Uterus (tissue), 4 donors: Measurements from ENCODE around the gene TAF8. TPM values are rescaled to one million over a fixed set of nuclear protein-coding genes. Genes with fewer than 3 reads are reported as not detected.

ENCODE experiments used
- DNase-seq, 2 donors: peaks; one replicate each; pipeline ENCODE4 v3.0.0-alpha.2; 2019 to 2020
- H3K27ac ChIP-seq, 2 donors: fragments of 200-600 bp; sonication (generic); 1 replicate in 1 of 2; 2 replicates in 1 of 2; pipeline ENCODE4 v1.5.1; 2016 to 2018
- H3K27me3 ChIP-seq, 2 donors: fragments of 200-600 bp; sonication (generic); one replicate each; pipeline ENCODE4 v1.5.1; 2018 to 2019; ENCODE audit warnings: control low read depth in 1 of 2
- H3K36me3 ChIP-seq, 2 donors: fragments of 200-600 bp; sonication (generic); one replicate each; pipeline ENCODE4 v1.5.1; 2019; ENCODE audit warnings: control low read depth in 1 of 2
- H3K4me1 ChIP-seq, 2 donors: fragments of 200-600 bp; sonication (generic); one replicate each; pipeline ENCODE4 v1.5.1; 2018 to 2019; ENCODE audit warnings: control low read depth in 1 of 2
- H3K4me3 ChIP-seq, 2 donors: fragments of 200-600 bp; sonication (generic); 1 replicate in 1 of 2; 2 replicates in 1 of 2; pipeline ENCODE4 v1.5.1; 2018 to 2019; ENCODE audit warnings: mild to moderate bottlenecking in 1 of 2
- H3K9me3 ChIP-seq, 2 donors: fragments of 200-600 bp; sonication (generic); one replicate each; pipeline ENCODE4 v1.5.1; 2019; ENCODE audit warnings: control low read depth in 1 of 2
- POLR2A ChIP-seq, 2 donors: fragments of 450-650 bp; IDR thresholded peaks; one replicate each; pipeline ENCODE4 v1.6.1; 2016; ENCODE audit warnings: antibody characterized with exemption in 2 of 2, mild to moderate bottlenecking in 1 of 2, moderate library complexity in 1 of 2
- intact Hi-C: fragments of 100-400 bp; cut with DNase I; formaldehyde crosslinking; loops from one replicate; pipeline ENCODE4 v1.15.1; 2023; ENCODE audit warnings: low total_unique reads
- total RNA-seq, 4 donors: library from RNA; depleted of rRNA in 3 of 4; stranded (reverse); fragments of >200 nt in 3 of 4; gene quantifications; one replicate each; pipeline versions ENCODE4 v1.1.0 to v1.2.4, GENCODE V29; 2014 to 2023
- TF ChIP-seq, protein P1 (sequence below), 4 experiments: fragments of 200-600 bp in 2 of 4; fragments of 450-650 bp in 2 of 4; sonication (generic) in 2 of 4; IDR thresholded peaks; one replicate each; pipeline ENCODE4 v1.5.1; 2016 to 2019; ENCODE audit warnings: antibody characterized with exemption in 4 of 4, mild to moderate bottlenecking in 2 of 4, moderate library complexity in 1 of 4
- donor health status: DM: yes; HTN: yes; CAD: no.

TAF8 gene
- total RNA-seq, 4 donors from 2014 or later, result 16.0 to 45.6 (median 37.5) TPM

DNA sequence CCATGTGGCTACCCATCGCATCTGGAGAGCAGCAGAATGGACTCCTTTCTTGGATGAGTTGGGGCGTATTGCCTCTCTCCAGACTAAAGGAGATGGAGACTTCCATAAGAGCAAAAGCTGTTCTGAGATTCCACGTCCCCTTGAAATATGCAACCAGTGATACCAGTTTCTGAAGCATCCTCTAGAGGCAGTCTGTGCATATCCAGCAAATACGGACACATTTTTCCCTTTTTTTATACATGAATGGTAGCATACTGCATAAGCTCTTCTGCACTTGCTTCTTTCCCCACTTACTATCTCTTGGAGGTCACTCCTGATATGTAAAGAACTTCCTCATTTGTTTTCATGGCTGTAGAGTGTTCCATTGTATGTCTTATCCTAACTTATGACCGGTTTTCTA is 34.6 kb downstream of the TAF8 start:
- no peak for TF ChIP-seq POLR2A (IDR thresholded peaks at IDR 0.05)
- TF ChIP-seq, protein P1, sequence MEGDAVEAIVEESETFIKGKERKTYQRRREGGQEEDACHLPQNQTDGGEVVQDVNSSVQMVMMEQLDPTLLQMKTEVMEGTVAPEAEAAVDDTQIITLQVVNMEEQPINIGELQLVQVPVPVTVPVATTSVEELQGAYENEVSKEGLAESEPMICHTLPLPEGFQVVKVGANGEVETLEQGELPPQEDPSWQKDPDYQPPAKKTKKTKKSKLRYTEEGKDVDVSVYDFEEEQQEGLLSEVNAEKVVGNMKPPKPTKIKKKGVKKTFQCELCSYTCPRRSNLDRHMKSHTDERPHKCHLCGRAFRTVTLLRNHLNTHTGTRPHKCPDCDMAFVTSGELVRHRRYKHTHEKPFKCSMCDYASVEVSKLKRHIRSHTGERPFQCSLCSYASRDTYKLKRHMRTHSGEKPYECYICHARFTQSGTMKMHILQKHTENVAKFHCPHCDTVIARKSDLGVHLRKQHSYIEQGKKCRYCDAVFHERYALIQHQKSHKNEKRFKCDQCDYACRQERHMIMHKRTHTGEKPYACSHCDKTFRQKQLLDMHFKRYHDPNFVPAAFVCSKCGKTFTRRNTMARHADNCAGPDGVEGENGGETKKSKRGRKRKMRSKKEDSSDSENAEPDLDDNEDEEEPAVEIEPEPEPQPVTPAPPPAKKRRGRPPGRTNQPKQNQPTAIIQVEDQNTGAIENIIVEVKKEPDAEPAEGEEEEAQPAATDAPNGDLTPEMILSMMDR (IDR thresholded peaks at IDR 0.05), result no peak
- H3K4me3 ChIP-seq, result no peak overlapping the region
- H3K27me3 ChIP-seq, result no peaks in the 10 kb centered on the region
- H3K27ac ChIP-seq, result no peak overlapping the region
- DNase-seq, result no peak
- no peaks in the 10 kb centered on the region for H3K36me3 ChIP-seq
- intact Hi-C loops, result no loop called here
- no peaks in the 10 kb centered on the region for H3K9me3 ChIP-seq
- no peaks in the 10 kb centered on the region for H3K4me1 ChIP-seq

DNA sequence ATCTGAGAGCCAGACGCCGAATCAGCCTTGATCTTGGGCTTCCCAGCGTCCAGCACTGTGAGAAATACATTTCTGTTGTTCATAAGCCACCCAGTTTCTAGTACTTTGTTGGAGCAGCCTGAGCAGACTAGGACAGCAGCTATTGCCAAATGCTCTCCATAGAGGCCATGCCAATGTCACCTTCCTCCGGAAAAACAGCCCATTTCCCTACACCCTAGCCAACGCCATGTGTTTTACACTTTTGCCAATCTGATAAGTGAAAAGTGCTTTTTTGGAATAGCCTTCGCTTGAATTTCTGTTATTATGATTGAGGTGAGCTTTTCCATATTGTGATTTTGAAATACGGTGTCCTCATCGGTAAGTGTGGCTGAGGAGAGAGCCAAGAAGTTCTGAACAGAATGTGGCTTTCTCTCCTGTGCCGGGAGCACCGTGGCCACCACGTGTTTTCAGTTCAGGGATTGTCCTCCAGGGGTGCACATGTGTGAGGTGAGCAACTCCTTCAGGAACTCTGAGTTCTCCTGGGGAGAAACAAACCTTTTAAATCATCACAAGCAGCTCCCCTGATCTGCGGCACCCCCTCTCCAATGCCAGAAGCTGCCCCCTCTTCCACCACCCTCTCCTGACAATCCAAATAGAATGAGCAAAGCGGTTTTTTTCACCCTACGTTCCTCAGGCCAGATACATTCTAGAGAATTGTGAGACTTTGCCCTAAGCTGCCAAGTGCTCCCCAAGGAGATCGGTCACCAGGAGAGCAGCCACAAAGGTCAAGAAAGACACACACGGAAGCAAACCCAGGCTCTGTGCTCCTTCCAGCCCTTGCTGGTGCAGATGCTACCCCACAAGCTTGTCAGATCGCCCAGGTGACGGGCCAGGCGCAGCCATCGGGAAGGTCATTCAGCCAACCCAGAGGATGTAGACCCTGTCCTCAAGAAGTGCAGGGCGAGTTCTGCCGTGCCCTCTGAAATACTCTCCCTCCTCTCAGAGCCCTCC is 36.0 kb downstream of the TAF8 start:
- intact Hi-C loops, result no loop called here
- Histone ChIP-seq H3K27ac (no peak overlapping the region), H3K9me3 (no peaks in the 10 kb centered on the region), H3K4me1 (no peaks in the 10 kb centered on the region), H3K4me3 (no peak overlapping the region), H3K36me3 (no peaks in the 10 kb centered on the region), H3K27me3 (no peaks in the 10 kb centered on the region)
- TF ChIP-seq, protein P1 (IDR thresholded peaks at IDR 0.05), result no peak
- TF ChIP-seq POLR2A (IDR thresholded peaks at IDR 0.05), result no peak
- DNase-seq, result no peak

DNA sequence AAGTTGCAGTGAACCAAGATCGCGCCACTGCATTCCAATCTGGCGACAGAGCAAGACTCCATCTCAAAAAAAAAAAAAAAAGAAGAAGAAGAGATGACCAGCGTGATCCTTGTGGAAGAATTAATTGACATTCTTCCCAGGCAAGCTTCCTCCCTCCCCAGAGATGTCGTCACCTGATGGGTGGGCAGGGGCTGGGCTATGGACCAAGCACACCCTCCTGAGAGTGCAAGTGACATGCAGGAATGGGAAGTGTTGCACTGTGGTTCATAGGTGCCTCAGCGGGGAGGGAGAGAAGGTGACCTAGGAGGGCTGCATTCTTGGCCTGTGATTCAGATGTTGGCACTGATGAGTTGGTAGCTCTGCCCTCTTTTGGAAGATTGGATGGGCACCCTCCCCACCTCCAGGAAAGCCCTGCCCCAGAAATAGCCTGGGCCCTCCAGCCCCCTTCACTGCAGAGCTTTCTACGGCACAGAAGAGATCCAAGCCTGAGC is 37.8 kb downstream of the TAF8 start:
- no peak for TF ChIP-seq POLR2A (IDR thresholded peaks at IDR 0.05)
- TF ChIP-seq, protein P1 (IDR thresholded peaks at IDR 0.05), result no peak

DNA sequence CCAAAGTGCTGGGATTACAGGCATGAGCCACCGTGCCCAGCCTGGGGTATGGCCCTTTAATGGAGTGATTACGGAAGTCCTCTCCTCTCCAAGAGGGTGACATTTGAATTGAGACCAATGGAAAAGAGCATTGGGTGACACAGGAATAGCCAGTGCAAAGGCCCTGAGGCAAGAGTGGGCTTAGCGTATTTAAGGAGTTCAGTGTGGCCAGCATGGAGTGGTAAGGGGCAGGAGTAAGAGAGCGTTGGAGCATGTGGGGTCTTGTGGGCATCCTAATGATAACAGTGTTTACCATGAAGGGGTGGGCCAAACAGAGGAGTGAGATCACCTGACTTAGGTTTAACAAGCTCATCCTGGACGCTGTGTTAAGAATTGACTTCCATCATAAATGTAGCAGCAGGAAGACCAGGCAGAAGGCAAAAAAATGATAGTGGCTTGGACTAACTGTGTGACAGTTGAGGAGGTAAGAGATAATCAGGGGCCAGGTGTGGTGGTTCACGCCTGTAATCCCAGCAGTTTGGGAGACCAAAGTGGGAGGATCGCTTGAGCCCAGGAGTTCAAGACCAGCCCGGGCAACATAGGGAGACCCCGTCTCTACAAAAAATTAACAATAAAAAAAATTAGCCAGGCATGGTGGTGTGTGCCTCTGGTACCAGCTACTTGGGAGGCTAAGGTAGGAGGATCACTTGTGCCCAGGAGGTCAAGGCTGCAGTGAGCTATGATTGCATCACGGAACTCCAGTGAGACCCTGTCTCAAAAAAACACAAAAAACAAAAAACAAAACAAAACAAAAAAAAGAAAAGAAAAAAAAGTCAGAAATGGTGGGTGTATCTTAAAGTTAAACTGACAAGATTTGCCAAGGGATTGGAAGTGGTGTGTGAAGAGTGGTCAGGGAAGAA is 40.7 kb downstream of the TAF8 start:
- DNase-seq, result no peak
- H3K36me3 ChIP-seq, result no peaks in the 10 kb centered on the region
- TF ChIP-seq POLR2A (IDR thresholded peaks at IDR 0.05), result no peak
- intact Hi-C loops, result no loop called here
- H3K4me1 ChIP-seq, result no peaks in the 10 kb centered on the region
- H3K4me3 ChIP-seq, result no peak overlapping the region
- no peaks in the 10 kb centered on the region for H3K27me3 ChIP-seq
- no peak overlapping the region for H3K27ac ChIP-seq
- H3K9me3 ChIP-seq, result no peaks in the 10 kb centered on the region

More for the DNA sequence above, 37.8 kb downstream of the TAF8 start:
- Histone ChIP-seq H3K4me3 (no peak overlapping the region), H3K27me3 (no peaks in the 10 kb centered on the region), H3K9me3 (no peaks in the 10 kb centered on the region), H3K4me1 (no peaks in the 10 kb centered on the region), H3K36me3 (no peaks in the 10 kb centered on the region), H3K27ac (no peak overlapping the region)
- DNase-seq, result no peak
- intact Hi-C loops, result no loop called here

DNA sequence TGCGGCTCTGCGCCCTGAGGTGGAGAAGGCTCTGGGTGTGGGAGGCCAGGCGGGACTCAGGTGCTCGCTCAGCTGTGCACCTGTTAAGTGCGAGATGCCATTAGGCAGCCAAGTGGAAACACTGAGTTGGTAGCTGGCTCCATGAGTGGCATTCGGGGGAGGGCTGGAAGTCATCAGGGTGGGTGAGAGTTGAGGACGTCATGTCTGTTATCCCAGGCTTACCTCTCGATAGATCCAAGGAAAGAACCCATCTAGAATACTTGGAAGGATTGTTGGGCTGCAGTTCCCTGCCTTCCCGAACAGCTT is 41.3 kb downstream of the TAF8 start:
- intact Hi-C loops, result no loop called here
- Histone ChIP-seq H3K27me3 (no peaks in the 10 kb centered on the region), H3K4me3 (no peak overlapping the region), H3K36me3 (no peaks in the 10 kb centered on the region), H3K9me3 (no peaks in the 10 kb centered on the region), H3K27ac (no peak overlapping the region), H3K4me1 (no peaks in the 10 kb centered on the region)
- TF ChIP-seq, protein P1 (IDR thresholded peaks at IDR 0.05), result no peak
- no peak for TF ChIP-seq POLR2A (IDR thresholded peaks at IDR 0.05)
- no peak for DNase-seq
